ENCODE measurements around the gene ARHGEF9.
A peak's percentile ranks its signal among the peaks of the same experiment; 100 is the strongest.

The ARHGEF9 gene

GRCh38 chrX:63761639-63762038 is 23.4 kb downstream of the ARHGEF9 start:
- TF ChIP-seq CREB5 (CRISPR knock-in tag; IDR thresholded peaks at IDR 0.05; ENCODE audit: low read depth) (no peak), ARNTL (CRISPR knock-in tag; IDR thresholded peaks at IDR 0.05; ENCODE audit: borderline replicate concordance, low read depth) (no peak), CSDC2 (CRISPR knock-in tag; IDR thresholded peaks at IDR 0.05) (no peak), ISL1 (CRISPR knock-in tag; IDR thresholded peaks at IDR 0.05) (no peak), ESRRG (CRISPR knock-in tag; IDR thresholded peaks at IDR 0.05) (no peak), RARB (CRISPR knock-in tag; IDR thresholded peaks at IDR 0.05) (no peak), BACH2 (CRISPR knock-in tag; IDR thresholded peaks at IDR 0.05; ENCODE audit: borderline replicate concordance) (no peak), OSR1 (CRISPR knock-in tag; IDR thresholded peaks at IDR 0.05) (no peak), POU6F1 (CRISPR knock-in tag; IDR thresholded peaks at IDR 0.05; ENCODE audit: borderline replicate concordance, low read depth) (no peak), SNAI2 (CRISPR knock-in tag; IDR thresholded peaks at IDR 0.05) (no peak), ZFP30 (CRISPR knock-in tag; IDR thresholded peaks at IDR 0.05) (no peak), CSRNP3 (CRISPR knock-in tag; IDR thresholded peaks at IDR 0.05) (no peak), ZFP3 (CRISPR knock-in tag; IDR thresholded peaks at IDR 0.05) (no peak), TCF4 (CRISPR knock-in tag; IDR thresholded peaks at IDR 0.05; ENCODE audit: borderline replicate concordance) (no peak), GLIS3 (CRISPR knock-in tag; IDR thresholded peaks at IDR 0.05) (no peak), ZC3H10 (CRISPR knock-in tag; IDR thresholded peaks at IDR 0.05) (no peak), ZNF8 (CRISPR knock-in tag; IDR thresholded peaks at IDR 0.05) (no peak), ZNF70 (CRISPR knock-in tag; IDR thresholded peaks at IDR 0.05) (no peak), TOX (CRISPR knock-in tag; IDR thresholded peaks at IDR 0.05; ENCODE audit: borderline replicate concordance) (no peak), PPARA (CRISPR knock-in tag; IDR thresholded peaks at IDR 0.05; ENCODE audit: borderline replicate concordance) (no peak)
- no peak for ATAC-seq

- no peak for ATAC-seq
- TF ChIP-seq PPARA (CRISPR knock-in tag; IDR thresholded peaks at IDR 0.05; ENCODE audit: borderline replicate concordance) (no peak), ZNF565 (CRISPR knock-in tag; conservative IDR thresholded peaks at IDR 0.05; ENCODE audit: low read depth) (no peak)
Measured at GRCh38 chrX:63758011-63758410, 27.0 kb downstream of the ARHGEF9 start.

DNA sequence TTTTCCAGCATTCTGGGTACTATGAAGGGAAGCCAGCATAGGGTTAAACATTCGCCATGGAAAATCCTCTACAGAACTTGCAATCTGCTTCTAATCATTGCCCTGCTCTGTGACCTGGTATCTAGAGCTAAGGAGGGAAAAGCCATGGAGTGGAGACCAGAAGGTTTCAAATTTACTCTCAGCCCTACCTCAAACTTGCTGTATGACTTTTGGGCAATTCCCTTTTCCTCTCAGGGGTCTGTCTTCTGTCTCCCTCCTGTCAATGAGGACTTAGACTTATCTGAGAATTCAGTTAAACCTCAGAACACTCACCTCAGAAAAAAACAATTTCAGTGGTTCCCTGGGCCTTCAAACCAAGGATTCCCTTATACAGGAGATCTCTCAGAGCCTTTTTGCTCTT is 29.1 kb downstream of the ARHGEF9 start:
- ATAC-seq, result no peak
- TF ChIP-seq TCF4 (CRISPR knock-in tag; IDR thresholded peaks at IDR 0.05; ENCODE audit: borderline replicate concordance) (no peak), SNAI2 (CRISPR knock-in tag; IDR thresholded peaks at IDR 0.05) (no peak), BACH2 (CRISPR knock-in tag; IDR thresholded peaks at IDR 0.05; ENCODE audit: borderline replicate concordance) (no peak)
- TF ChIP-seq, protein P1, sequence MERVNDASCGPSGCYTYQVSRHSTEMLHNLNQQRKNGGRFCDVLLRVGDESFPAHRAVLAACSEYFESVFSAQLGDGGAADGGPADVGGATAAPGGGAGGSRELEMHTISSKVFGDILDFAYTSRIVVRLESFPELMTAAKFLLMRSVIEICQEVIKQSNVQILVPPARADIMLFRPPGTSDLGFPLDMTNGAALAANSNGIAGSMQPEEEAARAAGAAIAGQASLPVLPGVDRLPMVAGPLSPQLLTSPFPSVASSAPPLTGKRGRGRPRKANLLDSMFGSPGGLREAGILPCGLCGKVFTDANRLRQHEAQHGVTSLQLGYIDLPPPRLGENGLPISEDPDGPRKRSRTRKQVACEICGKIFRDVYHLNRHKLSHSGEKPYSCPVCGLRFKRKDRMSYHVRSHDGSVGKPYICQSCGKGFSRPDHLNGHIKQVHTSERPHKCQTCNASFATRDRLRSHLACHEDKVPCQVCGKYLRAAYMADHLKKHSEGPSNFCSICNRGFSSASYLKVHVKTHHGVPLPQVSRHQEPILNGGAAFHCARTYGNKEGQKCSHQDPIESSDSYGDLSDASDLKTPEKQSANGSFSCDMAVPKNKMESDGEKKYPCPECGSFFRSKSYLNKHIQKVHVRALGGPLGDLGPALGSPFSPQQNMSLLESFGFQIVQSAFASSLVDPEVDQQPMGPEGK (CRISPR knock-in tag; IDR thresholded peaks at IDR 0.05; ENCODE audit: borderline replicate concordance), result no peak

DNA sequence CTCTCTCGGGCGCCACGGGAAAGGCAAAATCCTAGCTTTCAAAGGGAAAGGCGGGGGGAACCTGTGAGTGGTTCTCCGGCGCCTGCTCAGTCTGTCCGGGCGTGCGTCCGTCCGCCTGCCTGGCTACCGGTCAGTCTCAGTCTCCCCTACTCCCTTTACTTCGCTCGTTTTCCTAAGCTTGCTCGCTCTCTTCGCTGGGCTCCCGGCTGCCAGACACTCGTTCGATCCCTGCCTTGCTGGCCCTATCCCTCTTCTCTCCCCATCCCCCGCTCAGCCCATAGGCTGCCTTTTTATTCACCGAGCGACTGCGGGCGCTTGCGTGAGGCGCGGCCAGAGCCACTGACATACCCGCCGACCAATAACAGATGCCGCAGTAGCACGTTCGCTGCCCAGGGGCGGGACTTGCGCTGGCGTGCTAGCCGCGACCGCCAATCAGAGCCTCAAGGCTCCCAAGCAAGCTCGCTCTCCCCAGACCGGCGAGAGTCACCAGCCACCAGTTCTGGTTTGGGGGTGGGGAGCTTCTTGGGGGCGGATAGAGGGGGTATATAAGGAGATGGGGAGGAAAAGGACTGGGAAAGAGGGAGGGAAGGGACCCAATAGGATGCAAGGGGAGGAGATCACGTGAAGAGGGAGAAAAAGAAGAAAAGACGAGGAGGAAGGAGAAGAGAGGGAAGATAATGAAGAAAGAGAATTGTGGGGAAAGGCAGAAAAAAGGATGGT is 30.0 kb downstream of the ARHGEF9 start:
- ATAC-seq, result peak; percentile 98
- TF ChIP-seq TCF4 (CRISPR knock-in tag; IDR thresholded peaks at IDR 0.05; ENCODE audit: borderline replicate concordance), result no peak
- no peak for TF ChIP-seq OSR1 (CRISPR knock-in tag; IDR thresholded peaks at IDR 0.05)
- TF ChIP-seq ARNTL (CRISPR knock-in tag; IDR thresholded peaks at IDR 0.05; ENCODE audit: borderline replicate concordance, low read depth), result no peak
- TF ChIP-seq, protein P1 (CRISPR knock-in tag; IDR thresholded peaks at IDR 0.05; ENCODE audit: borderline replicate concordance), result no peak
- no peak for TF ChIP-seq ISL1 (CRISPR knock-in tag; IDR thresholded peaks at IDR 0.05)
- TF ChIP-seq ZFP30 (CRISPR knock-in tag; IDR thresholded peaks at IDR 0.05), result no peak
- no peak for TF ChIP-seq SNAI2 (CRISPR knock-in tag; IDR thresholded peaks at IDR 0.05)
- no peak for TF ChIP-seq ZNF70 (CRISPR knock-in tag; IDR thresholded peaks at IDR 0.05)
- TF ChIP-seq RARB (CRISPR knock-in tag; IDR thresholded peaks at IDR 0.05), result no peak
- TF ChIP-seq CSDC2 (CRISPR knock-in tag; IDR thresholded peaks at IDR 0.05), result no peak
- TF ChIP-seq ZNF8 (CRISPR knock-in tag; IDR thresholded peaks at IDR 0.05), result no peak
- TF ChIP-seq ZFP3 (CRISPR knock-in tag; IDR thresholded peaks at IDR 0.05), result no peak
- TF ChIP-seq, protein P2, sequence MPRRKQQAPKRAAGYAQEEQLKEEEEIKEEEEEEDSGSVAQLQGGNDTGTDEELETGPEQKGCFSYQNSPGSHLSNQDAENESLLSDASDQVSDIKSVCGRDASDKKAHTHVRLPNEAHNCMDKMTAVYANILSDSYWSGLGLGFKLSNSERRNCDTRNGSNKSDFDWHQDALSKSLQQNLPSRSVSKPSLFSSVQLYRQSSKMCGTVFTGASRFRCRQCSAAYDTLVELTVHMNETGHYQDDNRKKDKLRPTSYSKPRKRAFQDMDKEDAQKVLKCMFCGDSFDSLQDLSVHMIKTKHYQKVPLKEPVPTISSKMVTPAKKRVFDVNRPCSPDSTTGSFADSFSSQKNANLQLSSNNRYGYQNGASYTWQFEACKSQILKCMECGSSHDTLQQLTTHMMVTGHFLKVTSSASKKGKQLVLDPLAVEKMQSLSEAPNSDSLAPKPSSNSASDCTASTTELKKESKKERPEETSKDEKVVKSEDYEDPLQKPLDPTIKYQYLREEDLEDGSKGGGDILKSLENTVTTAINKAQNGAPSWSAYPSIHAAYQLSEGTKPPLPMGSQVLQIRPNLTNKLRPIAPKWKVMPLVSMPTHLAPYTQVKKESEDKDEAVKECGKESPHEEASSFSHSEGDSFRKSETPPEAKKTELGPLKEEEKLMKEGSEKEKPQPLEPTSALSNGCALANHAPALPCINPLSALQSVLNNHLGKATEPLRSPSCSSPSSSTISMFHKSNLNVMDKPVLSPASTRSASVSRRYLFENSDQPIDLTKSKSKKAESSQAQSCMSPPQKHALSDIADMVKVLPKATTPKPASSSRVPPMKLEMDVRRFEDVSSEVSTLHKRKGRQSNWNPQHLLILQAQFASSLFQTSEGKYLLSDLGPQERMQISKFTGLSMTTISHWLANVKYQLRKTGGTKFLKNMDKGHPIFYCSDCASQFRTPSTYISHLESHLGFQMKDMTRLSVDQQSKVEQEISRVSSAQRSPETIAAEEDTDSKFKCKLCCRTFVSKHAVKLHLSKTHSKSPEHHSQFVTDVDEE (CRISPR knock-in tag; IDR thresholded peaks at IDR 0.05), result no peak
- TF ChIP-seq ZC3H10 (CRISPR knock-in tag; IDR thresholded peaks at IDR 0.05), result no peak
- no peak for TF ChIP-seq GLIS3 (CRISPR knock-in tag; IDR thresholded peaks at IDR 0.05)

Data from SK-N-SH treated with all-trans-retinoic acid at 6 μM for 48 hours (cell line).